ENCODE measurements around the gene BNC2. TPM values are rescaled to one million over a fixed set of nuclear protein-coding genes. Genes with fewer than 3 reads are reported as not detected.

Gene BNC2
- total RNA-seq, 1 experiment from 2014 or later, result 2.9 TPM

DNA sequence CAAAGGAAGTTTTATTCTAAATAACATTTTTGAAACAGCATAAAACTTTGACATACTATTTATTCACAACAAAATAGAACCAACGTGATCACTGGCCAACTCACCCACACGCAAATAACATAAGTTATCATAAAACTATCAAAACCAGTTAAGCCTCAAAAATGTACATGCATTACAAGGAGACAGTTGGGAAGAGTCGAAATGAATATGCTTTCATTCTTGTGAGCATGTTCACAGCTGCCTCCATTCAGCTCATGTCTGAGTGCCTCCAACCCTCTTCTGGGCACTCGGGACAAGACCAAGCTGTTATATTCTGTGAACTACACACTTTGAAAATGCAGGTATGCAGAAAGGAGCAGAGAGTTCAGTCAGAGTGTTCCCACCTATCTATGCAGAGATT lies 284.9 kb downstream of the BNC2 start:
- no peak overlapping the region for H2AFZ ChIP-seq
- TF ChIP-seq EZH2 (IDR thresholded peaks at IDR 0.05; ENCODE audit: low read depth), result no peak
- TF ChIP-seq, protein P1, sequence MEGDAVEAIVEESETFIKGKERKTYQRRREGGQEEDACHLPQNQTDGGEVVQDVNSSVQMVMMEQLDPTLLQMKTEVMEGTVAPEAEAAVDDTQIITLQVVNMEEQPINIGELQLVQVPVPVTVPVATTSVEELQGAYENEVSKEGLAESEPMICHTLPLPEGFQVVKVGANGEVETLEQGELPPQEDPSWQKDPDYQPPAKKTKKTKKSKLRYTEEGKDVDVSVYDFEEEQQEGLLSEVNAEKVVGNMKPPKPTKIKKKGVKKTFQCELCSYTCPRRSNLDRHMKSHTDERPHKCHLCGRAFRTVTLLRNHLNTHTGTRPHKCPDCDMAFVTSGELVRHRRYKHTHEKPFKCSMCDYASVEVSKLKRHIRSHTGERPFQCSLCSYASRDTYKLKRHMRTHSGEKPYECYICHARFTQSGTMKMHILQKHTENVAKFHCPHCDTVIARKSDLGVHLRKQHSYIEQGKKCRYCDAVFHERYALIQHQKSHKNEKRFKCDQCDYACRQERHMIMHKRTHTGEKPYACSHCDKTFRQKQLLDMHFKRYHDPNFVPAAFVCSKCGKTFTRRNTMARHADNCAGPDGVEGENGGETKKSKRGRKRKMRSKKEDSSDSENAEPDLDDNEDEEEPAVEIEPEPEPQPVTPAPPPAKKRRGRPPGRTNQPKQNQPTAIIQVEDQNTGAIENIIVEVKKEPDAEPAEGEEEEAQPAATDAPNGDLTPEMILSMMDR (conservative IDR thresholded peaks at IDR 0.05), result no peak
- H3K4me3 ChIP-seq, result no peak overlapping the region
- H3K9me3 ChIP-seq (ENCODE audit: insufficient read depth, low read depth), result no peaks in the 10 kb centered on the region
- intact Hi-C loops (cut with micrococcal nuclease; ENCODE audit: unreplicated experiment), result no loop called here
- H3K4me2 ChIP-seq, result no peak overlapping the region
- H4K20me1 ChIP-seq (ENCODE audit: insufficient read depth), result no peaks in the 10 kb centered on the region
- H3K36me3 ChIP-seq (ENCODE audit: low read depth), result no peaks in the 10 kb centered on the region
- H3K27ac ChIP-seq, result no peak overlapping the region
- H3K9me2 ChIP-seq (ENCODE audit: insufficient read depth), result no peaks in the 10 kb centered on the region
- ChIA-PET POLR2A (ENCODE audit: unreplicated experiment) (no interaction called here), CTCF (no interaction called here)
- no TSS peak for BruUV-seq (replicated peaks)
- no peaks in the 10 kb centered on the region for H3K79me2 ChIP-seq (ENCODE audit: low read depth)
- no peaks in the 10 kb centered on the region for H3F3A ChIP-seq (ENCODE audit: insufficient read depth, low read depth)
- DNase-seq, result no peak
- H3K4me1 ChIP-seq (replicated peaks; ENCODE audit: insufficient read depth), result no peaks in the 10 kb centered on the region
- no peaks in the 10 kb centered on the region for H3K27me3 ChIP-seq (ENCODE audit: insufficient read depth, low read depth)

GRCh38 chr9:16579872-16580432 lies 290.5 kb downstream of the BNC2 start:
- no peak overlapping the region for H2AFZ ChIP-seq
- no peaks in the 10 kb centered on the region for H4K20me1 ChIP-seq (ENCODE audit: insufficient read depth)
- no peaks in the 10 kb centered on the region for H3K79me2 ChIP-seq (ENCODE audit: low read depth)
- H3K4me1 ChIP-seq (replicated peaks; ENCODE audit: insufficient read depth), result no peaks in the 10 kb centered on the region
- BruUV-seq (replicated peaks), result no TSS peak
- H3F3A ChIP-seq (ENCODE audit: insufficient read depth, low read depth), result no peaks in the 10 kb centered on the region
- TF ChIP-seq EZH2 (IDR thresholded peaks at IDR 0.05; ENCODE audit: low read depth), result no peak
- TF ChIP-seq, protein P1 (conservative IDR thresholded peaks at IDR 0.05), result no peak
- H3K27me3 ChIP-seq (ENCODE audit: insufficient read depth, low read depth), result no peaks in the 10 kb centered on the region
- H3K27ac ChIP-seq, result no peak overlapping the region
- CTCF ChIA-PET, result no interaction called here
- no peaks in the 10 kb centered on the region for H3K9me2 ChIP-seq (ENCODE audit: insufficient read depth)
- POLR2A ChIA-PET (ENCODE audit: unreplicated experiment), result no interaction called here
- no peaks in the 10 kb centered on the region for H3K9me3 ChIP-seq (ENCODE audit: insufficient read depth, low read depth)
- no peak for DNase-seq
- no peak overlapping the region for H3K4me2 ChIP-seq
- H3K4me3 ChIP-seq, result no peak overlapping the region
- intact Hi-C loops (cut with micrococcal nuclease; ENCODE audit: unreplicated experiment), result no loop called here
- no peaks in the 10 kb centered on the region for H3K36me3 ChIP-seq (ENCODE audit: low read depth)

DNA sequence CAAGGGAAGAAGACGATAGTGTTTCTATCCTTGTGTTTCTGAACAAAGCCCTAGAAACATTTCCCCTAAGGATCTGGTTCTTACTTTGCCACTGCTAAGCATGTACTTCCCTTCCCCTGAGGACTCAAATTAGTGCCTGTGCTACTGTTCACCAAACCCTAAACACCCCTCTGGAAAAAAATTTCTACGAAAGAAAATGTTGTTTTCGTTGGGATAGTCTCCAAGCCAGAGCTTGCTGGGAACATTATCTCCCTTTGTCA lies 294.6 kb downstream of the BNC2 start:
- Histone ChIP-seq H3K4me3 (no peak overlapping the region), H3K9me2 (ENCODE audit: insufficient read depth) (no peaks in the 10 kb centered on the region; the same call in 1 of the 2 replicates), H3F3A (ENCODE audit: insufficient read depth, low read depth) (no peaks in the 10 kb centered on the region), H3K4me2 (no peak overlapping the region), H3K4me1 (replicated peaks; ENCODE audit: insufficient read depth) (peaks cover 7% of the 10 kb centered on the region; the same call in 1 of the 2 replicates), H3K27me3 (ENCODE audit: insufficient read depth, low read depth) (no peaks in the 10 kb centered on the region), H2AFZ (no peak overlapping the region), H3K9me3 (ENCODE audit: insufficient read depth, low read depth) (no peaks in the 10 kb centered on the region), H3K27ac (no peak overlapping the region), H3K79me2 (ENCODE audit: low read depth) (no peaks in the 10 kb centered on the region), H3K36me3 (ENCODE audit: low read depth) (no peaks in the 10 kb centered on the region), H4K20me1 (ENCODE audit: insufficient read depth) (no peaks in the 10 kb centered on the region)
- ChIA-PET POLR2A (ENCODE audit: unreplicated experiment) (no interaction called here), CTCF (interaction anchor here (0.6 kb wide), 1 partner anchor 1005 kb away, joined by 3 read pairs; no protein-coding TSS in a partner anchor)
- BruUV-seq (replicated peaks), result no TSS peak
- intact Hi-C loops (cut with micrococcal nuclease; ENCODE audit: unreplicated experiment), result no loop called here
- no peak for DNase-seq
- no peak for TF ChIP-seq EZH2 (IDR thresholded peaks at IDR 0.05; ENCODE audit: low read depth)
- TF ChIP-seq, protein P1 (conservative IDR thresholded peaks at IDR 0.05), result no peak

Measured in PC-9 (cell line).